Measurements from ENCODE around the gene KIF14.
"Not testable (repeated sequence)": the region's sequence is repeated elsewhere in the genome, so short reads cannot be mapped to it uniquely, and the experiment has no call there.

The KIF14 gene

DNA sequence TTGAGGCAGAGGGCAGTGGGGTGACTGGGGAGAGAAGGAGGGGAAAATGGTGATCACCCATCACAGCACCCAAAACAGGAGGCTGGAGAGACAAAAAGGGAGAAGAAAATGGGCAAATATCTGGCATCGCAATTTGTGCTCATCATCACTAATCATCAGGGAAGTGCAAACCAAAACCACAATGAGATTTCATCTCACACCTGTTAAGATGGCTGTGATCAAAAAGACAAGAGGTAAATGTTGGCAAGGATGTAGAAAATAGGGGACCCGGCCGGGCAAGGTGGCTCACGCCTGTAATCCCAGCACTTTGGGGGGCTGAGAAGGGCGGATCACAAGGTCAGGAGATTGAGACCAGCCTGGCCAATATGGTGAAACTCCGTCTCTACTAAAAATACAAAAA, 74.0 kb downstream of the KIF14 start:
- DNase-seq (ENCODE audit: low spot score) = no peak

DNA sequence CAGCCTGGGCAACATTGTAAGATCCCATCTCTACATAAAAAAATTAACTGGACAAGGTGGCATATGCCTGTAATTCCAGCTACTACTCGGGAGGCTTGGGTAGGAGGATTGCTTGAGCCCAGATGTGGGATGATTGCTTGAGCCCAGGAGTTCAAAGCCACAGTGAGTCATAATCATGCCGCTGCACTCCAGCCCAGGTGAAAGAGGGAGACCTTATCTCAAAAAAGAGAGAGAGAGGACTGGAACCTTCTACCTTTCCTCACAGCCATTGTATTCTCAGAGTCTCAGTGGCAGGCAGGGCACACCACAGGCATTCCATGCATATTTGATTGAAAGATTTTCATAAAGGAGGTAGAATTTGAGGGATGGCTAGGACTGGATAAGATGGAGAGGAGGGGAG, 78.4 kb downstream of the KIF14 start:
- DNase-seq (ENCODE audit: low spot score) = no peak

DNA sequence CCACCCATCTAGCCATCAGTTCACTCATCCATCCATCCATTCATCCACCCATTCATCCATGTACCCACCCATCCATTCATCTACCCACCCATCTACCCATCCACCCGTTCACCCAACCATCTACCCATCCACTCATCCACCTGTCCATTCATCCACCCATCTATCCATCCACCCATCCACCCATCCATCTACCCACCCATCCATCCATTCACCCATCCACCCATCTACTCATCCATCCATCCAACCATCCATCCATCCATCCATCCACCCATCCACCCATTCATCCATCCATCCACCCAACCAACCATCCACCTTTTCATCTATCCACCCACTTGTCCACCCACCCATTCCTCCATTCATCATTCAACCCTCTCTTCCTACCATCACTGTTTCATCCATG, 80.3 kb downstream of the KIF14 start:
- no peak for DNase-seq (ENCODE audit: low spot score)

DNA sequence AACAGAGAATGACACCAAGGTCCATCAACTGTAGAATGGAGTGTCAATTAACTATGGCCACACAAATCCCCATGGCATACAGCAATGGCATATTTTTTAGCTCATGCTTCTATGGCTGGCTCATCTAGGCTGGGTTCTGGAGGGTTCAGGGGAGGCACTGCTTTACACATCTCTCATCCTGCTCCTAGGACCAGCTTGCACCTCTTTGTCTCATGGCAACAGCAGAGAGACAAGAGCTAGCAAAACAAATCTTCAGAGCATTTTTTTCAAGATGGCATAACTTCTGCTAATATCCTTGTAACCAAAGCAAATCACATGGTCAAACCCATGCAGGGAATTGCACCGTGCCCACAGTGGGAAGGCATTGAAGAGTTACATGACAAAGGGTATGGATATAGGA, 82.4 kb downstream of the KIF14 start:
- DNase-seq (ENCODE audit: low spot score) = no peak

DNA sequence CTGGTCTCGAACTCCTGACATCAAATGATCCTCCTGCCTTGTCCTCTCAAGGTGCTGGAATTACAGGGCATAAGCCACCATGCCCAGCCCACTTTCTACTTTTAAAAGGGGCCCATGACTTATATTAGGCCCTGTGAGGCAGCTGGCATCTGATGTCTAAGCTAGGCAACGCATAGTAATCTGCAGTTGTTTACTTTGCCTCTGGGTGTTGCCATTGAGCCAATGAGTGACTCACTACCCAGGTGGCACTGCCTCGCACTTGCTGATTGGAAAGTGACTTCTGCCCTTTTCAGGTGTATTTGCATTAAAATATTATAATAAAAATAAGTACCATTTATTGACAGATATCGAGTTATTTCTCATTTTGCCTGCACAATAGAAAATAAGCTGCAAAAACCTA, 84.9 kb downstream of the KIF14 start:
- DNase-seq (ENCODE audit: low spot score) = peak; percentile 26

DNA sequence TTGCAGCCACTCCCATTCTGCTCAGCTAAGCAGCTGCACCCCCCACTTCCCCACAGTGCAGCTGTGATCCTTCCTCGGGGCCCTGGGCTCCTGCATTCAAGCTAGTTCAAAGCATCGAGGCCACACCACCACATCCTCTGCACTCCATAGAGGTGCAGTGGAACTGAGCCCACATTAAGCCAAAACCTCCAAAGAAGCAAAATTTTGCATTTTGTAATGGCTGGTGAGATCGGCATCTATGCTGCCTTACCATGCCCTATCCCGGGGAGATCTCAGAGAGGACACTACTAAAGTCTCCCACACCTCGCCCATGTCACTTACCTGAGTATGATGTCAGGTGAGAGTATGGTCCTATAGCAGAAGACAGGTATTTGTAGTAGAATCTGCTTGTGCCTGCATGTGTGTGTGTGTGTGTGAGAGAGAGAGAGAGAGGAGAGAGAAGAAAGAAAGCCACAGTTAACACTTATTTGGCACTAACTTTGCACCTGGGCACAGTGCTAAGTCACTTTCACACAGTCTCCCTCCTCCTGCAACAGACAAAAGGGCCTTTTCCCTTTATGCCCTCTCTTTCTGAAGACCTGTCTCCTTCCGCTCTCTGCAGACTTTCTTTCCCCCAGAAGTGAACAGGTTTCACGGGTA, 89.8 kb downstream of the KIF14 start:
- DNase-seq (ENCODE audit: low spot score) = no peak

DNA sequence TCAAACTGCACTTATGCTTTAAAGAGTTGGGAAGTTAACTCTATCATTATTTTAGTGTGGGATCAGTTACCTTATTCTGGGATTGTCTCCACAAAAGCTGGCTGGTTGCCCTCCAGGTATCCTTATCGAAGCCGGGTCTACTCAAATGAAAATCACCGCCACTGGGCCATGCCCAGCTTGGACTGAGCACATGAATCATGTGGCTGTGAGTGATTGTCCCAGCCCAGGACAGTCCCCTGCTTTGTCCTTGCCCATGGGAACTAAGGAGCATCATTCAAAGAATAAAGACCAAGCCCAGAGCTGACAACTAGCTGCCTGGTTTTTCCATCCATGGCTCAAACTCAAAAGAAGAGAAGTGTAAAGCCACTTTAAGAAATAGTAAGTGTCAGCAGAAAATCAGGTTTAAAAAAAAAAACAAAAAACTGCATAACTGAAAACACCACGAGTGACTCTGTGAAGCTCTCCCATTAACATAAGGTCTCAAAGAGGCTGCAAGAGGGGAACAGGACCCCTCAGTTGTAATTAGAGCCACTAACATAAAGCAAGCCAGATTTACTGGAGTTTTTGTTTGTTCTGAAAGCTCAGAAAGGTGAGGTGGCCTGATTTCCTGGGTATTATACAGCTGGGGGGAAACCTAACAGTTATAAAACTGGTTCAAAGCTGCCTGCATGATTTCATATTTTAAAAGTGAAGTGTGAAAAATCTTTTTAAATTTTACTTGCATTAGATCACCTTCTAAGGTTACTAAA, 91.5 kb downstream of the KIF14 start:
- DNase-seq (ENCODE audit: low spot score) = no peak

DNA sequence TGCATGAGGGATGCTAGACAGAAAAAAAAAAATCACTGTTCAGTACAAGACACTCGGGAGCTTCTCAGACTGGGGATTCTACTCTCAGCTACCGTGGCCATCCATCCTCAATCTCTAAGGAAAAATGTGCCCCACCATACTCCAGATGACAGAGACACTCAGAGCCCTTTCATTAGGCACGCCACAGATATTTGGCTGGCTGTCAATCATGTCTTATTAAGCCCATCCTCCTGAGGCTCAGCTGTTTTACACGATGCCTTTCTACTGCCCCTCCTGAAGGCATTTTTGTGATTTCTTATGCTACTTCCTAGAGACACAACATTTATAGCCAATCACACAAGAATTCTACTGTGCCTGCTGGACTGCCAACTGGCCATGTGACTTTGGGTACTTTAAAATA, 92.9 kb downstream of the KIF14 start:
- no peak for DNase-seq (ENCODE audit: low spot score)

DNA sequence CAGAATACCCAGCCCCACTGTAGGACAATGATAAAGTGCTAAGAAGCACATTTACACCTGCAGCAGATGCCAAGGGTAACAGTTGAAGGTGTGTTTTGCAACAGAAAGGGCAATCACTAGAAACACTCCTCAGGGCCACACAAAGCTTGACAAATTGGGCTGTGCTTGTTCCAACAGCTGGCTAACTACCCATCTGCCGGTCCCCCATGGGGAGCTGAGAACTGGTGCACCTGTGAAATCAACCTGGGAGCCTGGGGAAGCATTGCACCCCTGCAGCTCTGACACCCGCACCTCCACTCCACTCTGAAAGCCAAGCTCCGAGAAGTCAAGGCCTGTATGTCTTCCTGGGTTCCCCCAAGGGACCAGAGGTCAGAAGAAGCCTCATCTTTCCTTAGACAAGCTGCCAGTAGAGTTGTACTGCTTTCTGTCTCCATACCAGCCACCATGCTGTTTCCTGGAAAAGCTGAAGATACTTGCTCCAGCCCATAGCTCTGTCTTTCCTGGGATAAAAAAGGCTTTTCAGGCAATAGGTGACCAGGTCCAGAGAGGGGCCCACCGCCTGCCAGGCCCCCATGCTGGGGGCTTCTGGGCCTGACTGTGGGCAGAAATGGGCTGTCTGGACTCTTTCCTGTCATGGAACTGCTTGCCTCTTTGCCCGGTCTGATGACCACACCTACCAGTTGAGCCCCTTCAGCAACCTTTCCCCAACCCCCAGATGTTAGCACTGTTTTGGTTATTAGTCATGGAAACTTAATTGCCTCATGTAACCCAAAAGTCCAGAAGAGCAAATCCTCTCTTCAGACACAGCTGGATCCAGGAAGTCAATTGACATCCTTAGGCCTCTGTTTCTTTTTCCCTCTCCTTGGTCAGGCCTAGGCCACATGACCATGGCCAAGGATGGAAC, 93.6 kb downstream of the KIF14 start:
- DNase-seq (ENCODE audit: low spot score) = no peak

DNA sequence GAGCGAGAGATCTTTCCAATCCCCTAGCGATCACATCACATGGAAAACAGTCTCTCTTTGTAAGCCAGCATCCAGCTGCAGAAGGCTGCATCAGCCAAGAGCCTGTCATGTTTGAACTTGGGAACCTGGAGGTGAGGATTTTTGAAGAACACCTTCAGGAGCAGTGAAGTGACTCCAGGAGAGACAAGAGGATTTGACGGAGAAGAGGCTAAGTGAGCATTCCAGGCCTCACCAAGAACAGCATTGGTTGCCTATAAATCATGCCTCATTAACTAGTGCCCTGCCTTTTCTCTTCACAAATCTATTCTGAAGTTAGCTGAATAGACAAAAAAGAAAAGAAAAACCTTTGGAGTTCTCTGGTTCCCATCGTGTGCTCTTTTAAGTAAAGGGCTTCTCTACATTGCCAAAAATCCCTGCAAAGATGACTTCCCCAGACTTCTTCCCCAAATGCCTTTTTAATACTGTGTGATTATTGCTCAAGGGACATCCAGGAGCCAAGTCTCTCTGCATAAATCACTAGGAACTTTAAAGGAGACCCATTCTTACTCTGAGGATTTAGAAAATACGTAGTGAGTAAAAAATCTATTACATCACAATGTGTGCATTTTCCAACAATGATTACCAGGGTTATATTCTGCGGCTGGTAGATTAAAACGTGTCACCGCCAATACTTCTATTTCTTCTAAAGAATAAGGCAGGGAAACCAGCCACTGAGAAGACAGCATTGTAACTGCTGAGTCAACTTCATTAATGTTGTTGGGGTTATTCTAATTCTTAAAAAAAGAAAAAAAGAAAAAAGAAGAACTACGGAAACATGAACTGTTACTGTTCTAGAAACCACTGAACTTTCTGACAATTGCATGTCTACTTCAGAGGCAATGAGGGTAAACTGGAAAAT, 95.2 kb downstream of the KIF14 start:
- no peak for DNase-seq (ENCODE audit: low spot score)

DNA sequence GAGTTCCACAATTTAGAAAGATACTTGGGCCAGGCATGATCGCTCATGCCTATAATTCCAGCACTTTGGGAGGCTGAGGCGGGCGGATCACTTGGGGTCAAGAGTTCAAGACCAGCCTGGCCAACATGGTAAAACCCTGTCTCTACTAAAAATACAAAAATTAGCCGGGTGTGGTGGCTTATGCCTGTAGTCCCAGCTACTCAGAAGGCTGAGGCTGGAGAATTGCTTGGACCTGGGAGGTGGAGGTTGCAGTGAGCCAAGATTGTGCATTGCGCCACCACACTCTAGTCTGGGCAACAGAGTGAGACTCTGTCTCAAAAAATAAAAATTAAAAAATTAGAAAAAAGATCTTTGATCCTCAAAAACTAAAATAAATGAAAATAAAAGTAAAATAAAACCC, 96.0 kb downstream of the KIF14 start:
- DNase-seq (ENCODE audit: low spot score) = not testable (repeated sequence)

DNA sequence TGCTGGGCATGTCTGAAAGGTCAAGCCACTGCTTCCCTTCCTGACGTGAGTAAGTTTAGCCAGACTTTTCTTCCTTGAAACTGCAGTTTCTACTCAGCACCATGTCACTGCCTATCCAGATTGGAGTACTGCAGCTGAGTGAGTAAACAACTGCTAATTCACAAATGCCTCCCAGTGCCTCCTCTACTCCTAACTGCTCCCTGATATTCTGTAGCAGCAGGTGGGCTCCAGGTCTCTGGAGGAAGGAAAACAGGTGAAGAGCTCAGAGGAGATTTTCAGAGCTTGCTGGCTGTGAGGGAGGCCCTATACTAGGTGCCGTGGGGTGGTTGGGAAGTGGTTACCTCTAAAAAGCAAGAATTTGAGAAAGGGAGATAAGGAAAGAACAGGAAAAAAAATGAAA, 96.5 kb downstream of the KIF14 start:
- DNase-seq (ENCODE audit: low spot score) = no peak

DNA sequence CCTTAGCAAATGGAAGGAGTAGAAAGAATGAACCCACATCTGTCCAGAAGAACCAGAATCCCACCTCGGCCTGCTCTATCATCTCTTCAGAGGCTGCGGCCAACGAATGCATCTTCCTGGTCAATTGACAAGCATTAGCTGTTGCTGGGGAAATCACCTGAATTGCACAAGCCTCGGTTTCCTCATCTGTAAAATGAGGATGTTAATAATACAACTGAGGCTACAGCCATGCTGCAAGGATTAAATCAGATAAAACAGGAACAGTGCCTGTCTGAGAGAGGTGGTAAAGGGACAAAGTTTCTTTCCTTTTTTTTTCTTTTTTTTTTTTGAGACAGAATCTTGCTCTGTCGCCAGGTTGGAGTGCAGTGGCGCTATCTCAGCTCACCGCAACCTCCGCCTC, 99.8 kb downstream of the KIF14 start:
- no peak for DNase-seq (ENCODE audit: low spot score)

DNA sequence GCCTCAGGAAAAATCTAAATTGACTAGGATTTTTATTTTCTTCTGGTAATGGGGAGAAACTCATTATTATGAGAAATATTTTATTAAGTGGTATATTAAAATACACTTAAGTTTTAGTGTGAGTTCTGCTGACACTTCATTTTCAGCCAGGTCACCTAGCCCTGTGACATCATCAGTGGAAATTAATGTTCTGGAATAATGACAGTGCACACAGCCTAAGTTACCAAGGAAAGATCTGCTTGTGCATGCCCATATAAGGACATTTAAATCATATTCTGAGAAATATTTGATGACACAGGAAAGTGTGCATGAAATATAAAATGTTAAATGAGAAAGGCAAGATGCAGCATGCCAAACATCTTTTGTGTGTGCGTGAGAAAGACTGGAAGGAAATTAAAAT, 102.0 kb downstream of the KIF14 start:
- DNase-seq (ENCODE audit: low spot score) = no peak

DNA sequence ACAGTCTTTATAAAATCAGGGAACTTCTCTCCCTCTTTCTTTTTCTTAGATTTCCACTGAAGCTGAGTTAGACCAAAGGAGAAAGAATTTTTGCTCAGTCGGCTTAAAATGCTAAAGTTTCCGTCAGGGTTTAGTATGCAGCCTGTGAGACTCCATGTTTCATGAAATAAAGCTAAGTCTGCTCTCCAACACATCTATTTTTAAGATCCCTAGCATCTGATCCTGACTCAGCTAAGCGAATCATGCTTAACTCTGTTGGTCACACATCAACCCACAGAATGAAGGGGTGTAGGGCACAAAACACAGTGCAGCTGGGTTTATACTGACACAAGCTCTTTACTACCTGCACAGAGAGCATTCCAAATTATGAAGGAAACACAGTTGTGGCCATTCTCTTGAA, 108.4 kb downstream of the KIF14 start:
- peak; percentile 67 for DNase-seq (ENCODE audit: low spot score)

DNA sequence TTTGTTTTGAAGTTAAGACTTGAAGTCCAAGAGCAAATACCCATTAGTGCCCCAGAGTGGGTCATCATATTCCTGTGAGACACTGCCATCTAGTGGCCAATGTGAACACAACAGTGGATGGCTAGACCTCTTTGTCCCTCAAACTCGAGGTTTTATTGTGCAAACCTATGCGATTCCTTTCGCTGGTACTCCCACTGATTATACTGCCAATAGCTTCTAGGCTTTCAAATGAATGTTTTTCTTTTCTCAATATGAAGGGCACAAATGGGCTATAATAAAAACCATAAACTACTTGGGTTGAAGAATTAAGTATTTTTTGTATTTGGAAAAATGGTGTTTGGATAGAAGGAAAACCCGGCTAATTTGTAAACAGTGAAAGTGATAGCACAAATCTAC, 110.3 kb downstream of the KIF14 start:
- peak; percentile 79 for DNase-seq (ENCODE audit: low spot score)

DNA sequence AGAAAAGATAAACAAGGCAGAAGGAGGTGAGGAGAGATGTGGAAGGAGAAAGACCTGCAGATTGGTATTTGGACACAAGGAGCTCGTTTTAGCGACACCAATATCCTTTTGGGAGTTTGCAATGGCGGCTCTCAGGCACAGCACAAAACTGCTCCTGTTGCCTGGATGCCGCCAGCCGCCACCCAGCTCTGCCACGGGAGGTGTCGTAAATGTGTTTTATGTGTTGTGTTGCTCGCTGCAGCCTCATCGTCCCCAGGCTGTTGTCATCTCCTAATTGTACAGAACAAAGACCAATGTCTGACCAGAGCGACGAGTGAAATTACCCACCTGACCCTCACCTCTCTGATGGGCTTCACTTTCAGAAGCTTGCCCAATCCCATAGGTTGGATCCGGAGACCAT, 114.1 kb downstream of the KIF14 start:
- no peak for DNase-seq (ENCODE audit: low spot score)

DNA sequence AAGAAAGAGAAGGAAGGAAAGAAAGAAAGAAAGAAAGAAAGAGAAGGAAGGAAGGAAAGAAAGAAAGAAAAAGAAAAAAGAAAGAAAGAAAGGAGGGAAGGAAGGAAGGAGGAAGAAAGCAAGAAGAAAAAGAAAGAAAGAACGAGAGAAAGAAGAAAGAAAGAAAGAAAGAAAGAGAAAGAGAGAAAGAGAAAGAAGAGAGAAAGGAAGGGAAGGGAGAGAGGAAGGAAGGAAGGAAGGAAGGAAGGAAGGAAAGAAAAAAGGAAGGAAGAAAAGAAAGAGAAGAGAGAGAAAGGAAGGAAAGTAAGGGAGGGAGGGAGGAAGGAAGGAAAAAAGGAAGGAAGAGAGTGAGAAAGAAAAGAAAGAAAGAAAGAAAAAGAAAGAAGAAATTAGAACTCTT, 115.3 kb downstream of the KIF14 start:
- no peak for DNase-seq (ENCODE audit: low spot score)
